ENCODE data around the gene SCN1A.
"Not testable (repeated sequence)": the region's sequence is repeated elsewhere in the genome, so short reads cannot be mapped to it uniquely, and the experiment has no call there.

Gene SCN1A

DNA sequence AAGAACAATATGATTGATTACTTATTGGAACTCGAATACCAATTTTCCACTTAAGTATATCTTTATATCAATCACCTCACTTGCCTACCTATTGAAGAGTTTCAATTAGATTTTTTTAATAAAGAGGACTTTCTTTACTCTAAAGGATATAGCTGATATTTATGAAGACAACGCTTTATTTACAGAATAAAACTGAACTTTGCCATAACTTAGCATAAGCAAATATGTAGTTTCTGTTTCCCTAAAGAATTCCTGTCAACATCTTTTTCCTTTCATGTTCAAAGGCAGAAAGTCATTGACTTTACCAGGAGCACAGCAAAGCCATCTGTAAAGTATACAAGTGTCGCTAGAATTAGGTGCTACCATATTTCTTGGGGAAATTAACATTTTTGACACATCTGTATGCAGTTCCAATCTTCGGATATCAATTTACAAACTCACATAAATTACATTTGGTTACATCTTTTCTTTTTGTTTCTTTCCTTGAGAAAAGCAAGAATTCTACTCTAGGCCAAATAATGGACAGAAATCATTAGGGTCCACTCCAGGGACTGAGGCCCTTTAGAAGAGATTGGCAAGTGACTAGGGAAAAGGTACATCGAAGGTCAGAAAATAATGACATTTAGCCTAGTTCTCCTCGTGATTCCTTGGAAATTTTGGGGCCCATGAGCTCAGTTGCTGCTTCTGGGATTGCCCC lies 7.5 kb upstream of the SCN1A start:
- DNase-seq, result no peak

DNA sequence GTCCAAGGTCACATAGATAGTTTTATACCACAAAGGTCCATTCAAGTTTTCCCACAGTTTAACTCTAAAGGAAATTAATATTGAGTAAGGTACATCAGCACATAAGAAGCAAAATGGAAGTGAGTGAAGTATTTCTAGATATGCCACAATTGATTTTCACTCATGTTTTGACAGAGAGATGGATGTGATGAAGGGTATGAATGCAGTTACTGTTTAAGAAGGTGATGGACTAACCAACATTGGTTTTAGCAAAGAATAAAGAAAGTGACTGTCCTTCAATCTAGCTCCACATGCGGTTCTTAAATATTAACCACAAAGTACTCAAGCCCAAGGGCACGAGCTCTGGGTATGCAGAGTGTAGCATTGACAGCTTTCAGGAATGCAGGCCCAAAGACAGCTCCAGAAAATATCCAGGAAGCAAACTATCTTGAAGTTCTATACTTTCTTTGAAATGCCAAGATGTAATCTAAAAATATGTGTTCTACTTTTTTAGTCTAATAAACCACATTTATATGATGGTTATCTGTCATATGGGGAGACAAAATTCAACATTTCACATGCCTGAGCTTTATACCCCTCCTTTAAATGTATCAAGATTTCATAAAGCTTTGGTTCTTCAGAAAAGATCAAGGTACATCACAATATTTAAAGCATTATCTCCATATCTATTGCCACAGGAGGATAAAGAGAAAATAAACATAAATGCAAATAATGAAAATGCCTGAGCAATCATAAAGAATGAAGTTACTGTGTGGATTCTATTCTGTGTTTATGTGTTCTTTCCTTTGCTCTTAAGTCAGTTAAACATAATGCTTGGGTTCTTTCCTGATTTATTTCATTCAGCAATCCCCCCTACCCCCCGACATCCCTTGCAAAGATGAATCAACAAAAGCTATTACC lies 6.7 kb upstream of the SCN1A start:
- DNase-seq, result no peak

- no peak for DNase-seq
Observed at GRCh38 chr2:166133653-166134052, 5.8 kb upstream of the SCN1A start.

GRCh38 chr2:166128156-166128505 lies 311 bp upstream of the SCN1A start:
- no peak for DNase-seq

- peak; percentile 3 to 21 (median 10) for DNase-seq
Observed at GRCh38 chr2:166126007-166126639, 1.7 kb downstream of the SCN1A start.

- peak in 1 of 3 experiments; percentile 1 for DNase-seq
Observed at GRCh38 chr2:166125557-166125956, 2.3 kb downstream of the SCN1A start.

DNA sequence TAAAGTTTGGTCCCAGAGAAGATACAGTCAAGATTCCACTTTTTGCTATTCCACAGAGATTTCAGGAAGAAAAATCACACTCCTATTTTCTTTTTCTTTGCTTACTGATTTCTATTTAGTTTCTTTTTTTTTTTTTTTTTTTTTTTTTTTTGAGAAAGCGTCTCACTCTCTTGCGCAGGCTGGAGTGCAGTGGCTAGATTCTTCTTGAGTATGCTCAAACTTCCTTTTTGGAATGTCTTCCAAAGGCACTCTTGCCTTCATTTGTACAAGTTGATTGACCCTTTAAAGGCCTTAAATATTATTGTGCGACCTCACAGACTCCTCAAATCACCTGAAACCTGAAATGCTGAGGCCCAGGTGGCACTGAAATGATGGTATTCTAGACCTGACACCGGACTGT lies 9.6 kb downstream of the SCN1A start:
- DNase-seq, result no peak

GRCh38 chr2:166117491-166117890 lies 10.3 kb downstream of the SCN1A start:
- DNase-seq, result no peak

DNA sequence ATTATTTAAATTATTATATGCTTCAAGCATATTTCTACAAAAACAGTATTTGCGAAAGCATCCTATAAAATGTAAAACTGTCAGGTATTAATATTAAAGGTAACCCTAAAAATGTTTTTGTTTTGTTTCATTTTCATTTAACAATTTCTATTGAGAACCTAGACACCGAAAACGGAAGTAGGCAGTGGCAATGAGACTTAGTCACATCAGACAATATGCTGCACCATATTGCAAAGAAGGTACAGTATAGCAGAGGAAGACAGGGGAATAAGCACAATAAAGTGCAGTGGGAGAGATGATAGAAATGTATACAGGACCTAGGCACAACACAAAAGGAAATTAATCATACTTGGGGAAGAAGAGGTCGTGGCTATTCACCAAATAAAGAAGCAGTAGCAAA lies 12.2 kb downstream of the SCN1A start:
- no peak for DNase-seq

- DNase-seq, result no peak
Observed at GRCh38 chr2:166112193-166112605, 15.6 kb downstream of the SCN1A start.

DNA sequence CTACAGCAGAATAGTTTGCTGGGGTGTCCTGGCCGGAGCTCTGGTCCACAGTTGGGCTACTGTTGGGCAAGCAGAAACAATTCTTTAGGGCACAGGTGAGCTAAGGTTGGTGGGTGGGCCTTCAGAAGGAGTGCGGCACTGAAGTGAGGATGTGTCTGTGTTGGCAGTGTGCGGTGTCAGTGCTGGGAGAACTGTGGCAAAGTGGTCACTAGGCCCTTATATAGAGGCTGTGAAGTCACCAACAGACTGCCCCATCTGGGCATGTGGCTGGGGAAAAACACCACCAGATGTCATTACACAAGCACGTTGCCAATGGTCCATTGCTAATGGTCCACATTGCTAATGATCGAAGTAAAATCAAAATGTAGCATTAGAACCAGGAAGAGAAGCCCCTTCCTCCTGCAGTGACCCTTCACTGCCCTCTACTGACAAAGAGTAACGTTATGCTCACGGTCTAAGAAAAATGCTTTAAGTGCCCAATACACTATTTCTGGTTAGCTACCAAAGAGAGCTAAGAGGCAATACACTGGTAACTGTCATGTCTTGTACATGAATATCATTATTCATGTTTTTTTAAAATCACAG lies 21.3 kb downstream of the SCN1A start:
- peak in 1 of 3 experiments; percentile 27 for DNase-seq

- no peak for DNase-seq
Observed at GRCh38 chr2:166104773-166105172, 23.0 kb downstream of the SCN1A start.

DNA sequence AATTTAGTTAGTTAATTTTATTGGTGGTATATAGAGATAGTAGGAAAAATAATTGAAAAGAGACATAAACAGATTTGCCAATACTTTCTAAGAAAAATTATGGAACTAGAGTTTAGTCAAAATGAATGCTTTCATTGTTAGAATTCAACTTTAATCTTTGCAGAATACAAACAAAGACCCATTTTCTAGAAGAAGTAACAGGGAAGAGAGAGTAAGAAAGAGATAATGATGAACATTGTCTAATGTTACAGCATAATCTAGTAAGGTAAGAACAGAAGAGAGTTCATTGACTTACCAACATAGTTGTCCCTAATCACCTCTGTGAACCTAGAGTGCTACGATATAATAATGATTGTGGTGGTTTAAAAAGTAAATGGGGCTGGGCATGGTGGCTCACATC lies 23.7 kb downstream of the SCN1A start:
- no peak for DNase-seq

GRCh38 chr2:166103277-166103676 lies 24.5 kb downstream of the SCN1A start:
- not testable (repeated sequence) for DNase-seq

DNA sequence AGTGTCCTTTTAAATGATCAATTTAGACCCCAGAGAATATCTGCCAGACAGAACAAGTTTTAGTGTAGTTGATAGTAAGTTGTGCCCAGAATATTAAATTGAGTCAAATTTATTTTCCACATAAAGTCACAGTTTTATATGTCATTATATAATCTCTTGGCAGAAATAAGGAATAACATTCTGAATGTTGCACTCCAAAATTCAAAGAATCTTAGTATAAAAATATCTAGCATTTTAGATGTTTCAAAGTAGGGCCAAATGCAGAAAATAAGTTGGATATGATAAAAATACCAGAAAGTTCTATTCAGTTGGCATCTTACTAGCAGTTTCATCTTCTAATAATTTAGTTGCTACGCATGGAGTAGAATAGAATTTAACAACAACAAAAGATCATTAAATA lies 33.5 kb downstream of the SCN1A start:
- DNase-seq, result no peak

DNA sequence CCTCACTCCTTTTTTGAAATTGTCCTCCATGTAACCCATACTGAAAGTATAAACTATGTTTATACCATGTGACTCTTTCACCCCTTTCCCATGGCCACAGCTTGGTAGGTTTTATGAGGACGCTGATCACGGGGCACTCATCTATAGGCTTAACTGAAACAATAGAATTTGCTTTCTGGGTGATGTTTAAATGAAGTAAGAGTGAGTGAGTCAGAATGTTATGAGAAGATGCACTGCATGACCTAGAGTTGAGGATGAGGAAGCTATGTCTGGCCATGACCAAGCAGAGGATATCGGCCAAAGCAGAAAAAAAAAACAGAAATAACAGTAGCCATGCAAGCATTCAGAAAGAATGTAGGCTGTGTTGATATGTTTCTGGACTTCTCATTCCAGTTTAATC lies 34.9 kb downstream of the SCN1A start:
- no peak for DNase-seq

DNA sequence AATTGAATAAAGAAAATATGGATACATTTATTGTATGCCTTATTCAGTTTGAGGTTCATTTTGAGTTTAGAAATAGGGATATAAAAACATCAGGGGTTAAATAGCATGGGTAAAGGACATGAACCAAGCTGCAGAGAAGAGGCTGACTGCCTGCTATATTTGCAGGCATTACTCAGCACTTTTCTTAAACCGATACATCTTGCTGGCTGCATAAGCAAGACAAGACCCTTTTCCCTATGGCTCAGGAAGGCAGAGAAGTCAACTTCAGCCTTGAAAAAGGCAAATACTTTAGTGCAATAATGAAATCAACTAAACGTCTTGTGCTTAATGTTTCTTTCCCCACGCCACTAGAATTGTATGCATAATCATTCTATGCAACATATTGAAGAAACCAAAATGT lies 36.4 kb downstream of the SCN1A start:
- peak in 1 of 3 experiments; percentile 2 for DNase-seq

DNA sequence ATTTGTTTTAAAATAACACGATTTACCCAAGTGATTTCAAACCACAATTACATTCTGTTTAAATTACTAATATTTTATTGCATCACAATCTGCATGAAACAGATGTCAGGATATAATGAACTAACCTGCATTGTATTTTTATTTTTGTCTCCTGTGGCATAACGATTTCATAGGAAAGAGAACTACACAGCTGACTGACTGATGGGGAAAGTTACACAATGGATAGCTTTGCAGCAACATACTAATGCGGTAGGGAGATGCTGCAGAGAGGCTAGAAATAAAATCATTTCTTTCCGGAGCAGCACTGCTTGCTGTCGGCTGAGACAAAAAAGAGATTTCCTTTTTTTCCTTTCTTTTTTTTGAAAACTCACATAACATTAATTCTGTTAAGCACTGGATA lies 36.9 kb downstream of the SCN1A start:
- DNase-seq, result peak in 1 of 3 experiments; percentile 0

DNA sequence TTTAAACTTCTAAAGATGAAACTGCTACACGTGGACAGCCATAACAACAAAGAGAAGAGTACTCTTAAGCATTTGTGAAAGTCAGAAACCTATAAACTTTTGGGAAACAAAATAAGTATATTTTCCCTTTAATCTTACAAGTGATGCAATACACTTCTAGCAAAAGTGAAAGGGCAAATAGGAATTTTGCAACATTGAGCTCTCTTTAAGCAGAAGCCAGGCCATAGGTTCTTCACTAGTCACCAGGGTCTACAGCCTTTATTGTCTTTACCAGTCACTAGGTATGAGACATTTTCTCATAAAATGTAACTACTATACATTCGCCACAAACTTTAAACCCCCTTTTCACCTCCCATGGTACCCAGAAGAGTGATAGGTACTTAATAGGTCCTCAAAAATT lies 37.5 kb downstream of the SCN1A start:
- DNase-seq, result no peak

GRCh38 chr2:166088634-166089033 lies 39.2 kb downstream of the SCN1A start:
- DNase-seq, result no peak

GRCh38 chr2:166084301-166084700 lies 43.5 kb downstream of the SCN1A start:
- DNase-seq, result no peak

GRCh38 chr2:166082736-166083135 lies 45.1 kb downstream of the SCN1A start:
- DNase-seq, result no peak

- no peak for DNase-seq
Observed at GRCh38 chr2:166081852-166082251, 46.0 kb downstream of the SCN1A start.
